Endodermal cell (in vitro differentiated cells): ENCODE results near the gene RIMS3. TPM values are rescaled to one million over a fixed set of nuclear protein-coding genes. Genes with fewer than 3 reads are reported as not detected.

ENCODE experiments used
- DNase-seq: peaks from one replicate; pipeline ENCODE4 v3.0.0-alpha.2; 2017
- H3K27ac ChIP-seq: 2 replicates; pipeline ENCODE4 v1.5.1; 2013; ENCODE audit warnings: mild to moderate bottlenecking, low read depth, low read length, moderate library complexity
- H3K27me3 ChIP-seq: 2 replicates; pipeline ENCODE4 v1.6.1; 2013; ENCODE audit warnings: mild to moderate bottlenecking, low read length, moderate library complexity; ENCODE audit not compliant: insufficient read depth, control insufficient read depth, poor library complexity, severe bottlenecking
- H3K36me3 ChIP-seq: 2 replicates; pipeline ENCODE4 v1.7.0; 2013; ENCODE audit warnings: mild to moderate bottlenecking, low read length, moderate library complexity; ENCODE audit not compliant: control insufficient read depth, insufficient read depth
- H3K4me1 ChIP-seq: one replicate; pipeline ENCODE4 v1.7.0; 2013; ENCODE audit warnings: low read length; ENCODE audit not compliant: control insufficient read depth, insufficient read depth
- H3K4me3 ChIP-seq: 2 replicates; pipeline ENCODE4 v1.5.1; 2013; ENCODE audit warnings: mild to moderate bottlenecking, low read length, moderate library complexity
- H3K9ac ChIP-seq: 2 replicates; pipeline ENCODE4 v1.6.1; 2013; ENCODE audit warnings: mild to moderate bottlenecking, low read length, moderate library complexity; ENCODE audit not compliant: poor library complexity, severe bottlenecking; ENCODE audit errors: extremely low read depth
- H3K9me3 ChIP-seq: 2 replicates; pipeline ENCODE4 v1.6.1; 2013; ENCODE audit warnings: mild to moderate bottlenecking, low read length, moderate library complexity; ENCODE audit not compliant: control insufficient read depth
- H3K27ac Mint-ChIP-seq: 2 replicates; pipeline ENCODE4 v1.8.0; 2020; ENCODE audit warnings: mixed read lengths
- H3K27me3 Mint-ChIP-seq: 2 replicates; pipeline ENCODE4 v1.8.0; 2021; ENCODE audit warnings: mild to moderate bottlenecking, mixed read lengths; ENCODE audit not compliant: insufficient read depth
- H3K36me3 Mint-ChIP-seq: 2 replicates; pipeline ENCODE4 v1.8.0; 2020; ENCODE audit warnings: low read depth, mixed read lengths
- H3K4me1 Mint-ChIP-seq: 2 replicates; pipeline ENCODE4 v1.8.0; 2020; ENCODE audit warnings: mixed read lengths
- H3K4me3 Mint-ChIP-seq: 2 replicates; pipeline ENCODE4 v1.8.0; 2020; ENCODE audit warnings: mild to moderate bottlenecking, moderate library complexity, mixed read lengths
- H3K9me3 Mint-ChIP-seq: 2 replicates; pipeline ENCODE4 v1.8.0; 2020; ENCODE audit warnings: mild to moderate bottlenecking, mixed read lengths
- CTCF ChIP-seq: fragments of 200-600 bp; sonication (generic); conservative IDR thresholded peaks from 2 replicates; pipeline ENCODE4 v1.5.0; 2021; ENCODE audit warnings: antibody characterized with exemption, mild to moderate bottlenecking
- WGBS, 2 experiments: methylation state at CpG; one replicate each; pipeline versions ENCODE4 v1.1.5 to v1.1.7; 2013; ENCODE audit warnings: missing lambda C conversion rate in 2 of 2, mixed read lengths in 1 of 2; ENCODE audit not compliant: insufficient coverage in 1 of 2, insufficient read length in 1 of 2; 5-methylcytosine and 5-hydroxymethylcytosine counted together
- total RNA-seq, 2 donors: library from RNA; stranded (reverse); fragmentation: NEBNext Ultra II Directional in 1 of 2; extraction: Animal tissue kit (Norgen Biotek cat#: 25700) in 1 of 2; gene quantifications; 2 replicates in 1 of 2; 3 replicates in 1 of 2; pipeline ENCODE4 v1.2.1, GENCODE V29; 2021

The RIMS3 gene
- total RNA-seq, 2 donors from 2014 or later: 8.0 to 12.0 TPM

GRCh38 chr1:40620586-40621210 is 44.8 kb downstream of the RIMS3 start:
- H3K9me3 ChIP-seq: no peaks in the 10 kb centered on the region
- no peak overlapping the region for H3K4me3 Mint-ChIP-seq
- no peak overlapping the region for H3K27ac ChIP-seq
- 90 to 100% methylated on average over 3 of the region's 3 CpGs for WGBS, 2 experiments
- H3K9ac ChIP-seq: no peak overlapping the region
- TF ChIP-seq CTCF: no peak
- H3K9me3 Mint-ChIP-seq: peaks cover 2% of the 10 kb centered on the region
- no peaks in the 10 kb centered on the region for H3K4me1 Mint-ChIP-seq
- no peaks in the 10 kb centered on the region for H3K4me1 ChIP-seq
- no peaks in the 10 kb centered on the region for H3K27me3 Mint-ChIP-seq
- H3K36me3 ChIP-seq: no peaks in the 10 kb centered on the region
- no peak for DNase-seq
- H3K36me3 Mint-ChIP-seq: no peaks in the 10 kb centered on the region
- H3K4me3 ChIP-seq: no peak overlapping the region
- H3K27me3 ChIP-seq: no peaks in the 10 kb centered on the region
- H3K27ac Mint-ChIP-seq: no peak overlapping the region

GRCh38 chr1:40620150-40620549 is 45.3 kb downstream of the RIMS3 start:
- Histone ChIP-seq H3K36me3 (no peaks in the 10 kb centered on the region), H3K9ac (no peak overlapping the region), H3K4me1 (no peaks in the 10 kb centered on the region), H3K9me3 (no peaks in the 10 kb centered on the region), H3K27ac (no peak overlapping the region), H3K27me3 (no peaks in the 10 kb centered on the region), H3K4me3 (no peak overlapping the region)
- DNase-seq: no peak
- TF ChIP-seq CTCF: no peak
- Mint-ChIP-seq H3K36me3 (no peaks in the 10 kb centered on the region), H3K4me3 (no peak overlapping the region), H3K9me3 (peaks cover 2% of the 10 kb centered on the region), H3K27me3 (no peaks in the 10 kb centered on the region), H3K4me1 (no peaks in the 10 kb centered on the region), H3K27ac (no peak overlapping the region)
- 85 to 95% methylated on average over 5 of the region's 5 CpGs for WGBS, 2 experiments

GRCh38 chr1:40618108-40618507 is 47.4 kb downstream of the RIMS3 start:
- Histone ChIP-seq H3K4me1 (no peaks in the 10 kb centered on the region), H3K27me3 (no peaks in the 10 kb centered on the region), H3K27ac (no peak overlapping the region), H3K9ac (no peak overlapping the region), H3K36me3 (no peaks in the 10 kb centered on the region), H3K9me3 (no peaks in the 10 kb centered on the region), H3K4me3 (no peak overlapping the region)
- Mint-ChIP-seq H3K36me3 (no peaks in the 10 kb centered on the region), H3K4me1 (no peaks in the 10 kb centered on the region), H3K4me3 (no peak overlapping the region), H3K27me3 (no peaks in the 10 kb centered on the region), H3K9me3 (peaks cover 2% of the 10 kb centered on the region), H3K27ac (no peak overlapping the region)
- no peak for DNase-seq
- no peak for TF ChIP-seq CTCF
- 90 to 100% methylated on average over 1 of the region's 1 CpG for WGBS, 2 experiments
